H1 (cell line): ENCODE measurements around the gene ZBP1.

Source experiments
- CBX8 ChIP-seq: fragments of 300-800, 300-1000 bp; sonication (generic); IDR thresholded peaks from 2 replicates; pipeline ENCODE4 v1.7.1; 2016; ENCODE audit warnings: low read depth, low read length, borderline replicate concordance
- CHD1 ChIP-seq: IDR thresholded peaks from 2 replicates; pipeline ENCODE4 v1.6.1; 2012; ENCODE audit warnings: low read depth, low read length, improper control_type of control experiment
- EP300 ChIP-seq, 2 experiments: IDR thresholded peaks; 1 replicate in 1 of 2; 2 replicates in 1 of 2; pipeline ENCODE4 v1.6.1; 2011 to 2012; ENCODE audit warnings: low read depth in 2 of 2, low read length in 2 of 2, mild to moderate bottlenecking in 2 of 2, borderline replicate concordance in 1 of 2, inconsistent platforms in 1 of 2, moderate library complexity in 1 of 2
- EZH2 ChIP-seq: fragments of 200-600 bp; sonication (generic); IDR thresholded peaks from 2 replicates; pipeline ENCODE4 v1.7.1; 2012; ENCODE audit warnings: low read depth, mild to moderate bottlenecking, moderate library complexity, low read length, inconsistent platforms; ENCODE audit not compliant: severe bottlenecking
- GTF2F1 ChIP-seq: IDR thresholded peaks from 2 replicates; pipeline ENCODE4 v1.6.1; 2012; ENCODE audit warnings: low read depth, low read length, improper control_type of control experiment, borderline replicate concordance
- JUN ChIP-seq: IDR thresholded peaks from 2 replicates; pipeline ENCODE4 v1.6.1; 2011; ENCODE audit warnings: low read depth, mild to moderate bottlenecking, improper control_type of control experiment, low read length
- POLR2A ChIP-seq, 2 experiments: IDR thresholded peaks; 1 replicate in 1 of 2; 2 replicates in 1 of 2; pipeline ENCODE4 v1.6.1; 2011; ENCODE audit warnings: low read depth in 2 of 2, low read length in 2 of 2, mild to moderate bottlenecking in 2 of 2; ENCODE audit errors: control extremely low read depth in 1 of 2
- SIN3A ChIP-seq, 2 experiments: IDR thresholded peaks in 1 of 2; conservative IDR thresholded peaks in 1 of 2; 2 replicates each; pipeline ENCODE4 v1.6.1; 2011 to 2012; ENCODE audit warnings: low read length in 2 of 2, improper control_type of control experiment in 1 of 2, low read depth in 1 of 2, mild to moderate bottlenecking in 1 of 2
- TAF1 ChIP-seq: IDR thresholded peaks from 2 replicates; pipeline ENCODE4 v1.6.1; 2011; ENCODE audit warnings: mild to moderate bottlenecking, low read depth, low read length
- TF ChIP-seq, protein P1 (sequence below), 3 experiments: IDR thresholded peaks; 1 replicate in 2 of 3; 2 replicates in 1 of 3; pipeline versions ENCODE4 v1.5.1 to v1.6.1; 2011; ENCODE audit warnings: low read length in 3 of 3, mild to moderate bottlenecking in 3 of 3, inconsistent platforms in 2 of 3, low read depth in 1 of 3, moderate library complexity in 1 of 3; ENCODE audit not compliant: insufficient read depth in 1 of 3; ENCODE audit errors: control extremely low read depth in 1 of 3
- TF ChIP-seq, protein P2 (sequence below): IDR thresholded peaks from 2 replicates; pipeline ENCODE4 v1.6.1; 2011; ENCODE audit warnings: low read depth, mild to moderate bottlenecking, low read length; ENCODE audit not compliant: insufficient read depth
- TF ChIP-seq, protein P3 (sequence below): IDR thresholded peaks from 2 replicates; pipeline ENCODE4 v1.6.1; 2012; ENCODE audit warnings: low read length, inconsistent platforms
- TF ChIP-seq, protein P4 (sequence below): IDR thresholded peaks from 2 replicates; pipeline ENCODE4 v1.6.1; 2012; ENCODE audit warnings: inconsistent platforms

DNA sequence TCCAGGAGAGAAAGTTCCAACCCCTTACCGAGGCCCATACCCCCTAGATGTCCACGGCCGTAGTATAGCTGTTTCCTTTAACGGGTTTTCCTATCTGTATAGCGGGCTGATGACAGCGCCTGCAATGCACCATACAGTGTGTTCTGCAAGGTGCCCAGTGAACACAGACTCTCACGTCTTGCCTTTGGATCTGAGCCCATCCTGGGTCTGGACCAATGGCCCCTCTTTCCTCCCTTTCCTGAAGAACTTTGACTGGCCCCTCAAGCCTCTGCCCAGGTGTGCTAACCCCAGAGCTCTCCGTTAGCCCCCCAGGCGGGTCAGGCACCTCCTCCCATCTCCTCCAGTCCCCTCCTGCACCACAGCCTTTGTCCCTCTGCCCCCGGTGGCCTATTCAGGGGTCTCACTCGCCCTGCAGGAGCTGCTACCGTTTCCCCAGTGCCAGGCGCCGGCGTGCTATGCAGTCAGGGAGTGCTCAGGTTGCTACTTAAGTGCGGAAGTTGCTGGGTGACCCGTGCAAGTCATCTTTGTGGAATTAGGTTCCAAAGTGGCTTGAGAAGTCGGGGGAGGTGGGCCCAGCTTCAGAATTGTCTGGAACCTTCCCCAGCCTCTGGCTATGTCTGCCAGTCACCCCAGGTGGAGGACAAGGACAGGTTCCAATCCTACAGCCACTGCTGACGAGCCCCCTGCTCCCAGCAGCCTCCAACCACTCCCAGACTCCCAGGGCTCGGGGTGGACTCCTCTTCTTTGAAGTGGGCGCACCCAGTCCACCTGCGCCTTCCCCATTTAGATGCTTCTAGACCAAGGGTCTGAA, 35.0 kb upstream of the ZBP1 start:
- TF ChIP-seq, protein P1, sequence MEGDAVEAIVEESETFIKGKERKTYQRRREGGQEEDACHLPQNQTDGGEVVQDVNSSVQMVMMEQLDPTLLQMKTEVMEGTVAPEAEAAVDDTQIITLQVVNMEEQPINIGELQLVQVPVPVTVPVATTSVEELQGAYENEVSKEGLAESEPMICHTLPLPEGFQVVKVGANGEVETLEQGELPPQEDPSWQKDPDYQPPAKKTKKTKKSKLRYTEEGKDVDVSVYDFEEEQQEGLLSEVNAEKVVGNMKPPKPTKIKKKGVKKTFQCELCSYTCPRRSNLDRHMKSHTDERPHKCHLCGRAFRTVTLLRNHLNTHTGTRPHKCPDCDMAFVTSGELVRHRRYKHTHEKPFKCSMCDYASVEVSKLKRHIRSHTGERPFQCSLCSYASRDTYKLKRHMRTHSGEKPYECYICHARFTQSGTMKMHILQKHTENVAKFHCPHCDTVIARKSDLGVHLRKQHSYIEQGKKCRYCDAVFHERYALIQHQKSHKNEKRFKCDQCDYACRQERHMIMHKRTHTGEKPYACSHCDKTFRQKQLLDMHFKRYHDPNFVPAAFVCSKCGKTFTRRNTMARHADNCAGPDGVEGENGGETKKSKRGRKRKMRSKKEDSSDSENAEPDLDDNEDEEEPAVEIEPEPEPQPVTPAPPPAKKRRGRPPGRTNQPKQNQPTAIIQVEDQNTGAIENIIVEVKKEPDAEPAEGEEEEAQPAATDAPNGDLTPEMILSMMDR (IDR thresholded peaks at IDR 0.05; ENCODE audit: control extremely low read depth in 1 of 3, insufficient read depth in 1 of 3, low read depth in 1 of 3, low read length in 3 of 3) = peak; percentile 9 to 18 (median 10); a peak in 2 of 4 replicates
- TF ChIP-seq, protein P2, sequence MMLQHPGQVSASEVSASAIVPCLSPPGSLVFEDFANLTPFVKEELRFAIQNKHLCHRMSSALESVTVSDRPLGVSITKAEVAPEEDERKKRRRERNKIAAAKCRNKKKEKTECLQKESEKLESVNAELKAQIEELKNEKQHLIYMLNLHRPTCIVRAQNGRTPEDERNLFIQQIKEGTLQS = no peak
- TF ChIP-seq GTF2F1 = no peak
- TF ChIP-seq, protein P3, sequence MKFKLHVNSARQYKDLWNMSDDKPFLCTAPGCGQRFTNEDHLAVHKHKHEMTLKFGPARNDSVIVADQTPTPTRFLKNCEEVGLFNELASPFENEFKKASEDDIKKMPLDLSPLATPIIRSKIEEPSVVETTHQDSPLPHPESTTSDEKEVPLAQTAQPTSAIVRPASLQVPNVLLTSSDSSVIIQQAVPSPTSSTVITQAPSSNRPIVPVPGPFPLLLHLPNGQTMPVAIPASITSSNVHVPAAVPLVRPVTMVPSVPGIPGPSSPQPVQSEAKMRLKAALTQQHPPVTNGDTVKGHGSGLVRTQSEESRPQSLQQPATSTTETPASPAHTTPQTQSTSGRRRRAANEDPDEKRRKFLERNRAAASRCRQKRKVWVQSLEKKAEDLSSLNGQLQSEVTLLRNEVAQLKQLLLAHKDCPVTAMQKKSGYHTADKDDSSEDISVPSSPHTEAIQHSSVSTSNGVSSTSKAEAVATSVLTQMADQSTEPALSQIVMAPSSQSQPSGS = no peak
- TF ChIP-seq POLR2A (IDR thresholded peaks at IDR 0.05; ENCODE audit: control extremely low read depth in 1 of 2, low read depth in 2 of 2, low read length in 2 of 2) = no peak
- TF ChIP-seq EZH2 = no peak
- no peak for TF ChIP-seq TAF1
- TF ChIP-seq, protein P4, sequence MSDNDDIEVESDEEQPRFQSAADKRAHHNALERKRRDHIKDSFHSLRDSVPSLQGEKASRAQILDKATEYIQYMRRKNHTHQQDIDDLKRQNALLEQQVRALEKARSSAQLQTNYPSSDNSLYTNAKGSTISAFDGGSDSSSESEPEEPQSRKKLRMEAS = no peak
- TF ChIP-seq SIN3A (conservative IDR thresholded peaks at IDR 0.05 in 1 of 2, IDR thresholded peaks at IDR 0.05 in 1 of 2; ENCODE audit: low read depth in 1 of 2, low read length in 2 of 2) = no peak
- no peak for TF ChIP-seq CBX8
- no peak for TF ChIP-seq CHD1
- no peak for TF ChIP-seq EP300 (IDR thresholded peaks at IDR 0.05; ENCODE audit: borderline replicate concordance in 1 of 2, low read depth in 2 of 2, low read length in 2 of 2)
- no peak for TF ChIP-seq JUN
